Fibroblast of villous mesenchyme (primary cell): Measurements from ENCODE around the gene INIP. TPM values are rescaled to one million over a fixed set of nuclear protein-coding genes. Genes with fewer than 3 reads are reported as not detected.
A peak's percentile ranks its signal among the peaks of the same experiment; 100 is the strongest.

Source experiments
- DNase-seq: peaks from one replicate; pipeline ENCODE4 v3.0.0-alpha.2; 2010; ENCODE audit warnings: low read depth
- H3K4me3 ChIP-seq: 2 replicates; pipeline ENCODE4 v1.5.1; 2011; ENCODE audit warnings: low read depth, mild to moderate bottlenecking, low read length
- total RNA-seq: library from RNA; depleted of rRNA; stranded (reverse); fragments of >200 nt; gene quantifications from 2 replicates; pipeline ENCODE4 v1.2.3, GENCODE V29; 2012
- TF ChIP-seq, protein P1 (sequence below): IDR thresholded peaks from 2 replicates; pipeline ENCODE4 v1.5.1; 2012; ENCODE audit warnings: low read depth, mild to moderate bottlenecking, low read length; ENCODE audit not compliant: insufficient read depth

The INIP gene
- total RNA-seq, 1 donor = 23.3 TPM

DNA sequence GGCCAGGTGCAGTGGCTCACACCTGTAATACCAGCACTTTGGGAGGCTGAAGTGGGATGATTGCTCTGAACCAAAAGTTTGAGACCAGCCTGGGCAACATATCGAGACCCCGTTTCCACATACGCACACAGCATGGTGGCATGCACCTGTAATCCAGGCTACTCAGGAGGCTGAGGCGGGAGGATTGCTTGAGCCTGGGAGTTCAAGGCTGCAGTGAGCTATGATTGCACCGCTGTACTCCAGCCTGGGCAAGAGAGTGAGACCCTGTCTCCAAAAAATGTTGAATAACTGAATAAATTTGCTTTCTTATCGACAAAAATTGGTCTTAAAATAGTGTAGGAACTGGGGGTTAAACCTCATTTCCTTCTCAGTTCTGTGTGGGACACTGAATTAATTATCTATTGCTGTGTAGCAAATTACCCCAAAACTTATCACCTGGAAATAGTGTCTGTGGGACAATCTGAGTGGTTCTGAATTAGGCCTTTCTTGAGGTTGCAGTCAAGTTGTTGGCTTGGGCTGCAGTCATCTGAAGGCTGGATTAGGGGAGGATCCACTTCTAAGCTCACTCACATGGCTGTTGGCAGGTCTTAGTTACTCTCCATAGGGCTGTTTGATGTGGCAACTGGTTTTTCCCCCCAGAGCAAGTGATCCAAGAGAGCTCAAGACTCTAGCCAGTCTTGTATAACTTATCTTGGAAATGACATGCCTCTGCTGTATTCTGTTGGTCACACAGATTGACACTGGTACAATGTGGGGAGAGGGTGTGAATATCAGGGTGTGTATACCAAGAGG is 34.6 kb upstream of the INIP start:
- no peak for DNase-seq

DNA sequence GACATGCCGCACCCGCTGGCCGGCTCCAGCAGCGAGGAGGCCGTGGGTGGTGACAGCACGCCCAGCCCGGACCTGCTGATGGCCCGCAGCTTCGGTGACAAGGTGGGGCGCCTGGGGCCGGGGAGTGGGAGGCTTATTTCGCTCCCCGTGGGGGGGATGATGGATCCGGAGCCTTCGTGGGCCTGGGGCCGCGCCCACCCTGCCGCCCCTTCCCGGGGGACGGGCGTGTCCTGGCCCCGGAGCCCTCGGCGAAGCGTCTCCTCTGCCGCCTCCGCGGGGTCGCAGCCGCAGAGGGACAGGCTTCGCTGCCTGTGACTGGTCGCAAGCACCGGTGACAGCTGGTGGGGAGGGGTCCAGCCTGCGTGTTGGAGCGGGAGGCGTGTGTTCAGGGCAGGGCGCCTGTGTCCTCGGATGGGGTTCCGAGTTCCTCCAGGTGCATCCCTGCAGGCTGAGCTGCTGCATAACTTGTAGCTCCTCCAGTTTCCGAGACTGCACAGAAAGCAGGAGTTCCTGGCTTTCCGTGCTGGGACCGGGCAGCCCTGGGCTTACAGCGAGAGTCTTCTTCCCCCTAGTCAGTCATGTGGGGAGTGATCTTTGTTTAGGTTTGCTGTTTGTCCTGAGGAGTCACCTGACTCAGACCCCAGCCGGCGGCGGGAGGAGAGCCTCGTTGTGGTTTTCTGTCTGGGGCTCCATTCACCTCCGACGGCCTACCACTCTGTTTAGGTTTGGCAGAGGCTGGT is 33.3 kb upstream of the INIP start:
- peak; percentile 88 for DNase-seq
- peak overlapping the region; percentile 84 for H3K4me3 ChIP-seq
- TF ChIP-seq, protein P1, sequence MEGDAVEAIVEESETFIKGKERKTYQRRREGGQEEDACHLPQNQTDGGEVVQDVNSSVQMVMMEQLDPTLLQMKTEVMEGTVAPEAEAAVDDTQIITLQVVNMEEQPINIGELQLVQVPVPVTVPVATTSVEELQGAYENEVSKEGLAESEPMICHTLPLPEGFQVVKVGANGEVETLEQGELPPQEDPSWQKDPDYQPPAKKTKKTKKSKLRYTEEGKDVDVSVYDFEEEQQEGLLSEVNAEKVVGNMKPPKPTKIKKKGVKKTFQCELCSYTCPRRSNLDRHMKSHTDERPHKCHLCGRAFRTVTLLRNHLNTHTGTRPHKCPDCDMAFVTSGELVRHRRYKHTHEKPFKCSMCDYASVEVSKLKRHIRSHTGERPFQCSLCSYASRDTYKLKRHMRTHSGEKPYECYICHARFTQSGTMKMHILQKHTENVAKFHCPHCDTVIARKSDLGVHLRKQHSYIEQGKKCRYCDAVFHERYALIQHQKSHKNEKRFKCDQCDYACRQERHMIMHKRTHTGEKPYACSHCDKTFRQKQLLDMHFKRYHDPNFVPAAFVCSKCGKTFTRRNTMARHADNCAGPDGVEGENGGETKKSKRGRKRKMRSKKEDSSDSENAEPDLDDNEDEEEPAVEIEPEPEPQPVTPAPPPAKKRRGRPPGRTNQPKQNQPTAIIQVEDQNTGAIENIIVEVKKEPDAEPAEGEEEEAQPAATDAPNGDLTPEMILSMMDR = no peak

More for the DNA sequence above, 34.6 kb upstream of the INIP start:
- no peak overlapping the region for H3K4me3 ChIP-seq
- TF ChIP-seq, protein P1 = no peak

DNA sequence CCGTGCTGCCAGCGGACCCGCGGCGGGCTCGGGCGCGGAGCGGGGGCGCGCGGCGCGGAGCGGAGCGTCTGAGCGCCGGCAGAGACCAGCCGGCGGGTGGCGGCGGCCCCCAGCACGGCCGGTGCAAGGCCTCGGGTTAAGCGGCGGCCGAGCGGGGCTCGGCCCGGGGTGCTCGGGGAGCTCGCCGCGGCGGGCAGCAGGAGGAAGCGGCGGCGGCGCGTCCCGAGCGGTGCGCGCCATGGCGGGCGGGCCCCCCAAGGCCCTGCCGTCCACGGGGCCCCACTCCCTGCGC is 32.8 kb upstream of the INIP start:
- DNase-seq = no peak
- TF ChIP-seq, protein P1 = no peak
- peak overlapping the region; percentile 84 for H3K4me3 ChIP-seq

DNA sequence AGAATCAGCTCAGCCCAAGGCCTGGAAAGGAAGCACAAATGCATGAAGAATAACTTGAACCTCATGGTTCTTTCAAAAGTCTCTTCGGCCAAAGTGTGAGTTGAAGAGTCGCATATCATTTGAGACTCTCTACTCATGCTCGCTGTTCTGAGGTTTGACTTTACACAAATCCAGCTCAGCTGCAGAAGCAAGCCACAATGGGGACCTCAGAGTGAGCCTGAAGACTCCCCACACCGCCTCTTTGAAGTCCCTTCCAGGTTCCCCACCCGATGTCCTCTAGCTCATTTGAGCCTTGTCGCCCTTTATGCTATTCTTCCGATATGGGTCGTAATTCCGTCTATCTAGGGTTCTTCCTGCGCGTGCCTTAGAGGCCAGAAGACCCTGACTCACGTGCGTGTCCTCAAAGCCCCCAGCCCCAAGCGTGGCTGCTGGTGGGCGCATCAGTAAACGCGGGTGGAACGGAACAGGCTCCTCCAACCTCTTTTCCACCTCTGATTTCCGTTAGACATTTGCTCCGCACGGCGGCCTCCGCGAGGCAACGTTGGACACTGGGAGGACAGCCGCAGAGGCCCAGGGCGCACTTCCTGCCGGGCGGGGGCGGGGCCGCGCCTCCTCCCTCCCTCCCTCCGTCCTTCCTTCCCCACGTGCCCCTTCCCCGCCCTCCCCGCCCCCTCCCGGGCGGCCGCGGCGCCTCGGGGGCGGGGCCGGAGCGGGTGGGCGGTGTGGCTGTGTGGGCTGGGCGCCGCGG is 32.3 kb upstream of the INIP start, which contains the start of gene SNX30:
SNX30 (plus strand) TSS at position 745 of the 748 bp plus-strand sequence. CDS start 242 bp downstream, outside the sequence.
- DNase-seq = peak; percentile 89

DNA sequence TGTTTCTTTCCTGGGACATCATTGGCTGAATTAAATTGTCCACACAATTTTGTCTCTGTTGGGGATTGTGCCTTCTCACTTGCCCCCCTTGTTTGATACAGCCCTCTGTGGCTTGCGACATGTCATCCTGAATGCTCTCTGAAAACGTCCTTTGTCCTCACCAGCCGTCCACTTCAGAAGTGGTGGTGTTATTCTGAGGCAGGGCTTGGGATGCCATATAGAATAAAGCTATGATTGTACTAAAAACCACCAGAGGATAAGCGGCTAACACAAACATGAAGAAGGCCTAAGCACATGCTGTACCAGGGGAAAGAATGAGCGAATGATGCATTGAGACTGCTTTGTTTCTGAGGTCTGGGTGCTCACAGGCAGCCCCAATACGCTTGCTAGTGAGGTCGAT is 29.2 kb upstream of the INIP start:
- DNase-seq = no peak
- TF ChIP-seq, protein P1 = no peak
- no peak overlapping the region for H3K4me3 ChIP-seq

More for the DNA sequence above, 32.3 kb upstream of the INIP start, which contains the start of gene SNX30:
- H3K4me3 ChIP-seq = peak within 1 kb of the TSS; percentile 84
- TF ChIP-seq, protein P1 = no peak

DNA sequence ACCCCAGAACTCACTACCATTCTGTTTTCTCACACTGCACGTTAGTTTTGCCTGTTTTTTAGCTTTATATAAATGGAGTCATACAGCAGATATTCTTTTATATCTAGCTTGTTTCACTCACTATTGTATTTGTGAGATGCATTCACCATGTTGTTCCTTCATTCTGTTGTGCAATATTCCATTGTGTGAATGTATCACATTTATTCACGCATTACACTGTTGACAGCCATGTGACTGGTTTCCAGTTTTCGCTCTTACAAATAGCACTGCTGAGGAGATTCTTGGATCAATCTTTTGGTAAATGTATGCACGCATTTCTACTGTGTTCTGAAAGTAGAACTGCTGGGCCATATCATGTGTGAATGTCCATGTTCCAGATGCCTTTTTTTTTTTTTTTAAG is 26.3 kb upstream of the INIP start:
- TF ChIP-seq, protein P1 = no peak
- no peak for DNase-seq
- no peak overlapping the region for H3K4me3 ChIP-seq
